ENCODE results near the gene VAV2. TPM values are rescaled to one million over a fixed set of nuclear protein-coding genes. Genes with fewer than 3 reads are reported as not detected.
A peak's percentile ranks its signal among the peaks of the same experiment; 100 is the strongest.

Gene VAV2
- total RNA-seq, 1 donor from 2014 or later = 61.9 TPM

- Mint-ChIP-seq H3K27ac (peak overlapping the region; percentile 50), H3K4me1 (peaks cover 37% of the 10 kb centered on the region), H3K4me3 (no peak overlapping the region), H3K36me3 (no peaks in the 10 kb centered on the region), H3K27me3 (ENCODE audit: low read depth) (no peaks in the 10 kb centered on the region), H3K9me3 (no peaks in the 10 kb centered on the region)
- no peak for TF ChIP-seq CTCF (IDR thresholded peaks at IDR 0.05; ENCODE audit: unreplicated experiment)
- DNase-seq (ENCODE audit: low spot score in 2 of 2, unreplicated experiment in 2 of 2) = no peak
These were observed 278.8 kb downstream of the VAV2 start for GRCh38 chr9:133713150-133713959.

DNA sequence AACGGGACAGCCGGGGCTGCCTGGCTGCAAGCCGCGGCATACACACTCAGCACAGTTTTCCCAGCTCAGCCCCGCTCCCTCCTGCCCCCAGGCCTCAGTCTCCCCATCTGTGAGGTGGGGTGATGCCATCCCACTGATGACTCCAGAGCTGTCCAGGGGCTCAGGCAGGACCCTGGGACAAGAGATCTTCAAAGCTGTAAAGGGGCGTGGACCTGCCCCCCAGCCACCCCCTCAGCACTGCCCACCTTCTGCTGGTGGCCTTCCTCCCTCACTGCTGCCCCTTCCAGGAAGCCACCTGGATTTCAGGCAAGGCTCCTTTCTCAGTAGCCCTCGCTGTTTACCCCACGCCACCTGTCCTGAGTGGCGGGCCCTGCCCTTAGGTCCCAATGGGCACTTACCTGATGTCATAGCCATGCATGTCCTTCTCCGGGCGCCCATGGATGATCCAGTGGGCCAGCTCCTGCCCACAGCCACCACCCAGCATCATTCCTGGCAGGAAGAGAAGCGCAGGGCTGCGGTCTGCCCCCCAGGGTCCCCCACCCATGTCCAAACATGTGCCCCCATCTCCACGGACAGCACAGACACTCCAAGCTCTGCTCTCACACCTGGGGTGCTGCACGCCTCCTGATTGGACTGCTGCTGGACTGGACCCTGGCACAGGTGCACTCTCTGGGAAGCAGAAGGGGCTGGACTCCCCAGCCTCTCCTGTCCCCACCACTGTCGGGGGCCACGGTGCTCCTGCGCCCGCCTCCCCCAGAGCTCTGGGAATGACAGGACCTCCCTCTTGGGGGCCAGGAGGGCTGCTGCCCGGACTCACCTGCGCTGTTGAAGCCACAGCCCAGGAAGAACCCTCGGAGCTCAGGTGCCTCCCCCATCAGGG, 279.7 kb downstream of the VAV2 start:
- H3K36me3 Mint-ChIP-seq = no peaks in the 10 kb centered on the region
- no peak overlapping the region for H3K27ac Mint-ChIP-seq

More for the DNA sequence above, 279.7 kb downstream of the VAV2 start:
- no peak for TF ChIP-seq CTCF (IDR thresholded peaks at IDR 0.05; ENCODE audit: unreplicated experiment)
- DNase-seq (ENCODE audit: low spot score in 2 of 2, unreplicated experiment in 2 of 2) = peak in 1 of 2 experiments; percentile 8
- Mint-ChIP-seq H3K9me3 (no peaks in the 10 kb centered on the region), H3K27me3 (ENCODE audit: low read depth) (no peaks in the 10 kb centered on the region), H3K4me3 (no peak overlapping the region), H3K4me1 (peaks cover 39% of the 10 kb centered on the region)

Other genes starting within 250 kb of the VAV2 start
- 14.3 to 16.4 TPM (median 16.1 TPM) in 3 replicates for gene BRD3OS, start 33.2 kb upstream of the VAV2 start, total RNA-seq
- 83.7 to 90.0 TPM (median 87.5 TPM) in 3 replicates for gene BRD3, start 75.7 kb upstream of the VAV2 start, total RNA-seq
- 42.3 to 43.5 TPM (median 42.5 TPM) in 3 replicates for gene WDR5, start 143.8 kb upstream of the VAV2 start, total RNA-seq
- gene RNU6ATAC, start 172.2 kb upstream of the VAV2 start, total RNA-seq = 61.4 to 122 TPM (median 69.3 TPM) in 3 replicates

Data from mesothelial cell of epicardium (in vitro differentiated cells).